Airway epithelial cell (primary cell): ENCODE data around the gene FBXO11. TPM values are rescaled to one million over a fixed set of nuclear protein-coding genes. Genes with fewer than 3 reads are reported as not detected.

Source experiments
- total RNA-seq: library from RNA; depleted of rRNA; stranded (reverse); fragments of >200 nt; gene quantifications from 2 replicates; pipeline ENCODE4 v1.2.3, GENCODE V29; 2015

FBXO11 gene
- total RNA-seq, result 24.3 and 36.1 TPM in 2 replicates

DNA sequence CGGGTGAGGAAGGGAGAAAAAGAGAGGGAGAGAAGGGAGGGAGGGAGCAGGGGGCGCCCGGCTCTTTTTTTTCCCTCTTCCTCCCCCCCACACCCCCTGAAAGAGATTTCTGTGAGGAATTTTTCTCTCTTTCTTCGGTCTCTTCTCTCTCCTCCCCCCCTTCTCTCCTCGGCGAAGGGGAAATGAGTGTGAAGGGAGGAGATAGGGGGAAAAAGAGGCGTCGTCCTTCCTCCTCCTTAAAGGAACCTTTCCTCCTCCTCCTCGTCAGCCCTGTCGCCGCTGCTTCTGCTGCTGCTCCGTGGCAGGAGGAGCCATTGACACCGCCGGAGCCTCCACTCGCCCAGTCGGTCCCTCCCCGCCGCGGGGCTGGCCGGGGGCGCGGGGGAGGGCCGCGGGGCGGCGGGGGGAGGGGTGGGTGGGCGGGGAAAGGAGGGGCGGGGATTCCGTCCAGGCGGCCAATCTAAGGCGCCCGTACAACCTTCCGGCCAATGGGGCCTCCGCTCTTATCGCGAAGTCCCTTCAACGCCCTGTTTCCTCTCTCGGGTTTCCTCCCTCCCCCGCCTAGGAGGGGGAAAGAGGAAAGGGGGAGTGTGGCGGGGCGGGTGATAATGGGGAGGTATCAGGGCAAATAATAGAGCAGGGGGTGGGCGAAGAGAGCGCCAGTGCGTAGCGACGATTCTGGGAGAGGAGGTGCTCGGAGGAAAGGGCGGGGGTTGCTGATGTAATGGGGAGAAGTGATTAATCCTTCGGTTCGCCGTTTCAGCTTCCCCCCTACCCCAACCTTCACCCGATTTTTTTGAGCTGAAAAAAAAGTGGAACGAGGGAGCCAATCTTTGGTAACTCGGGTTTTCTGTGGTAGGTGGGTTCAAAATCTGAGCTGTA is at the start of gene FBXO11:
FBXO11 (minus strand) TSS at position 342 of the 882 bp plus-strand sequence. CDS start 778 bp downstream, outside the sequence.

DNA sequence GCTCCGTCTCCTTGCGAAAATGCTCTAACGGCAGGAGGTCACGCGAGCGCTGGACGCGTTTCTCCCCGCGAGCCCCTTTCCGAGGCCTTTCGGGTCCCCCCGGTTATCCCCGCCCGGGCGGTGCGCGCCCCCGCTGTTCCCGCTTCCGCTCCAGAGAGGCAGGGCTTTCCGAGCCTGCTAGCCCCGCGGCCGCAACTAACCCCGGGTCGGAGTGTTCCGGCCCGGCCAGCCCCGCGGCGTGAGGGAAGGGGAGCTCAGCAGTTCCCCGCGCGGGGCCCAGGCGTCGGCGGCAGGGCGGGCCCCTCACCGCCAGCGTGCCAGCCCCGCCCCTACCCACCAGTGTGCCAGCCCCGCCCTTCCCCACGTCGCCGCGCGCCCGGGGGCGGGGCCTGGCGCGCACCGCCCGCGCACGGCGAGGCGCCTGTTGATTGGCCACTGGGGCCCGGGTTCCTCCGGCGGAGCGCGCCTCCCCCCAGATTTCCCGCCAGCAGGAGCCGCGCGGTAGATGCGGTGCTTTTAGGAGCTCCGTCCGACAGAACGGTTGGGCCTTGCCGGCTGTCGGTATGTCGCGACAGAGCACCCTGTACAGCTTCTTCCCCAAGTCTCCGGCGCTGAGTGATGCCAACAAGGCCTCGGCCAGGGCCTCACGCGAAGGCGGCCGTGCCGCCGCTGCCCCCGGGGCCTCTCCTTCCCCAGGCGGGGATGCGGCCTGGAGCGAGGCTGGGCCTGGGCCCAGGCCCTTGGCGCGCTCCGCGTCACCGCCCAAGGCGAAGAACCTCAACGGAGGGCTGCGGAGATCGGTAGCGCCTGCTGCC is 123.4 kb downstream of the FBXO11 start, which contains the start of gene MSH6:
MSH6 (plus strand) TSS at position 475 of the 815 bp plus-strand sequence; CDS start at position 564, 89 bp downstream.

Other genes starting within 250 kb of the FBXO11 start
- gene MSH6, start 123.4 kb downstream of the FBXO11 start, total RNA-seq, result 47.7 and 68.5 TPM in 2 replicates